HEK293 (cell line): Measurements from ENCODE around the gene POLN.

Source experiments
- CTCF ChIA-PET: fragments of 350-600 bp; formaldehyde crosslinking; extraction: SDS; loops from one replicate; lab custom pipeline; 2021; ENCODE audit warnings: antibody characterized with exemption; lab: Yijun Ruan, JAX
- POLR2A ChIA-PET: fragments of 300-600 bp; formaldehyde crosslinking; extraction: SDS; loops from one replicate; lab custom pipeline; 2020; ENCODE audit warnings: antibody characterized with exemption, inconsistent platforms; lab: Yijun Ruan, JAX
- H3K27ac ChIP-seq: fragments of 200-500 bp; sonication (Bioruptor generic); 2 replicates; pipeline ENCODE4 v1.5.1; 2014; ENCODE audit warnings: low read depth, low read length, control low read depth, inconsistent platforms; ENCODE audit errors: extremely low read depth
- H3K36me3 ChIP-seq, 2 experiments: fragments of 200-500 bp in 1 of 2; sonication (Bioruptor generic) in 1 of 2; 1 replicate in 1 of 2; 2 replicates in 1 of 2; pipeline ENCODE4 v1.5.1; 2014 to 2017; ENCODE audit warnings: inconsistent platforms in 2 of 2, low read length in 2 of 2; ENCODE audit not compliant: control insufficient read depth in 2 of 2, insufficient read depth in 1 of 2
- H3K4me1 ChIP-seq: fragments of 200-500 bp; sonication (Bioruptor generic); 2 replicates; pipeline ENCODE4 v1.5.1; 2014; ENCODE audit warnings: mild to moderate bottlenecking, low read length, inconsistent platforms; ENCODE audit not compliant: control insufficient read depth, insufficient read depth
- H3K4me3 ChIP-seq: 2 replicates; pipeline ENCODE4 v1.5.1; 2011; ENCODE audit warnings: low read depth, mild to moderate bottlenecking, control low read depth, low read length, moderate library complexity
- H3K9me3 ChIP-seq: fragments of 200-500 bp; sonication (Bioruptor generic); 2 replicates; pipeline ENCODE4 v1.5.1; 2014; ENCODE audit warnings: low read depth, low read length, inconsistent platforms; ENCODE audit not compliant: control insufficient read depth, insufficient read depth
- HOXC10 ChIP-seq: sonication (generic); formaldehyde crosslinking; IDR thresholded peaks from 2 replicates; pipeline ENCODE4 v1.8.1; 2023; ENCODE audit warnings: mild to moderate bottlenecking, missing genetic modification reagents
- SALL2 ChIP-seq: fragments of 450-650 bp; formaldehyde crosslinking; IDR thresholded peaks from 2 replicates; pipeline ENCODE4 v1.5.0; 2017; ENCODE audit warnings: missing biosample characterization, mild to moderate bottlenecking, missing genetic modification characterization, borderline replicate concordance
- SETDB1 ChIP-seq: IDR thresholded peaks from one replicate; pipeline ENCODE4 v1.6.1; 2017; ENCODE audit warnings: mild to moderate bottlenecking, low read length, moderate library complexity, mixed read lengths; ENCODE audit not compliant: insufficient read length
- TRIM28 ChIP-seq: IDR thresholded peaks from 2 replicates; pipeline ENCODE4 v1.6.1; 2011; ENCODE audit warnings: low read length, control low read depth, borderline replicate concordance
- ZBTB7A ChIP-seq: fragments of 450-650 bp; formaldehyde crosslinking; IDR thresholded peaks from 2 replicates; pipeline ENCODE4 v1.5.1; 2016; ENCODE audit warnings: low read depth, missing biosample characterization, missing genetic modification characterization
- ZNF140 ChIP-seq: fragments of 450-650 bp; formaldehyde crosslinking; IDR thresholded peaks from 2 replicates; pipeline ENCODE4 v1.5.1; 2016; ENCODE audit warnings: missing biosample characterization, missing genetic modification characterization
- ZNF157 ChIP-seq: fragments of 450-650 bp; formaldehyde crosslinking; IDR thresholded peaks from 2 replicates; pipeline ENCODE4 v1.5.1; 2016; ENCODE audit warnings: missing biosample characterization, missing genetic modification characterization
- ZNF184 ChIP-seq: fragments of 450-650 bp; IDR thresholded peaks from 2 replicates; pipeline ENCODE4 v1.5.1; 2018; ENCODE audit warnings: missing biosample characterization, mild to moderate bottlenecking, missing genetic modification characterization
- ZNF2 ChIP-seq: fragments of 450-650 bp; formaldehyde crosslinking; IDR thresholded peaks from 2 replicates; pipeline ENCODE4 v1.5.1; 2016; ENCODE audit warnings: missing biosample characterization, missing genetic modification characterization
- ZNF423 ChIP-seq: fragments of 450-650 bp; formaldehyde crosslinking; IDR thresholded peaks from 2 replicates; pipeline ENCODE4 v1.5.1; 2016; ENCODE audit warnings: missing biosample characterization, missing genetic modification characterization
- ZNF473 ChIP-seq: fragments of 450-650 bp; formaldehyde crosslinking; IDR thresholded peaks from 2 replicates; pipeline ENCODE4 v1.5.1; 2017; ENCODE audit warnings: missing biosample characterization, missing genetic modification characterization
- ZNF529 ChIP-seq: fragments of 450-650 bp; formaldehyde crosslinking; IDR thresholded peaks from 2 replicates; pipeline ENCODE4 v1.5.1; 2017; ENCODE audit warnings: missing genetic modification characterization, missing biosample characterization; ENCODE audit not compliant: insufficient replicate concordance
- ZNF549 ChIP-seq: fragments of 450-650 bp; IDR thresholded peaks from 2 replicates; pipeline ENCODE4 v1.5.1; 2018; ENCODE audit warnings: missing biosample characterization, missing genetic modification characterization, mild to moderate bottlenecking, inconsistent platforms, moderate library complexity
- ZNF558 ChIP-seq: fragments of 450-650 bp; formaldehyde crosslinking; IDR thresholded peaks from 2 replicates; pipeline ENCODE4 v1.5.1; 2016; ENCODE audit warnings: missing biosample characterization, missing genetic modification characterization
- ZNF585B ChIP-seq: fragments of 450-650 bp; formaldehyde crosslinking; IDR thresholded peaks from 2 replicates; pipeline ENCODE4 v1.5.1; 2016; ENCODE audit warnings: missing biosample characterization, missing genetic modification characterization
- ZNF600 ChIP-seq: fragments of 450-650 bp; formaldehyde crosslinking; IDR thresholded peaks from 2 replicates; pipeline ENCODE4 v1.5.1; 2016; ENCODE audit warnings: missing biosample characterization, missing genetic modification characterization
- ZNF610 ChIP-seq: fragments of 450-650 bp; formaldehyde crosslinking; IDR thresholded peaks from 2 replicates; pipeline ENCODE4 v1.5.1; 2016; ENCODE audit warnings: missing biosample characterization, missing genetic modification characterization, borderline replicate concordance
- ZNF623 ChIP-seq: fragments of 450-650 bp; formaldehyde crosslinking; IDR thresholded peaks from 2 replicates; pipeline ENCODE4 v1.5.1; 2016; ENCODE audit warnings: missing biosample characterization, missing genetic modification characterization
- ZNF626 ChIP-seq: fragments of 450-650 bp; sonication (Bioruptor Pico); formaldehyde crosslinking; IDR thresholded peaks from 2 replicates; pipeline ENCODE4 v1.5.1; 2018; ENCODE audit warnings: missing biosample characterization, missing genetic modification characterization, inconsistent platforms
- ZNF677 ChIP-seq: fragments of 450-650 bp; IDR thresholded peaks from 2 replicates; pipeline ENCODE4 v1.5.0; 2018; ENCODE audit warnings: missing biosample characterization, mild to moderate bottlenecking, missing genetic modification characterization, moderate library complexity
- ZNF785 ChIP-seq: fragments of 450-650 bp; formaldehyde crosslinking; IDR thresholded peaks from 2 replicates; pipeline ENCODE4 v1.5.1; 2016; ENCODE audit warnings: missing biosample characterization, missing genetic modification characterization
- TF ChIP-seq, protein P1 (sequence below): fragments of 450-650 bp; formaldehyde crosslinking; IDR thresholded peaks from 2 replicates; pipeline ENCODE4 v1.5.1; 2016; ENCODE audit warnings: missing biosample characterization, missing genetic modification characterization, low read depth
- TF ChIP-seq, protein P2 (sequence below): fragments of 450-650 bp; formaldehyde crosslinking; IDR thresholded peaks from 2 replicates; pipeline ENCODE4 v1.5.1; 2016; ENCODE audit warnings: missing biosample characterization, missing genetic modification characterization
- TF ChIP-seq, protein P3 (sequence below): fragments of 450-650 bp; formaldehyde crosslinking; IDR thresholded peaks from 2 replicates; pipeline ENCODE4 v1.5.1; 2016; ENCODE audit warnings: missing biosample characterization, missing genetic modification characterization

POLN gene

DNA sequence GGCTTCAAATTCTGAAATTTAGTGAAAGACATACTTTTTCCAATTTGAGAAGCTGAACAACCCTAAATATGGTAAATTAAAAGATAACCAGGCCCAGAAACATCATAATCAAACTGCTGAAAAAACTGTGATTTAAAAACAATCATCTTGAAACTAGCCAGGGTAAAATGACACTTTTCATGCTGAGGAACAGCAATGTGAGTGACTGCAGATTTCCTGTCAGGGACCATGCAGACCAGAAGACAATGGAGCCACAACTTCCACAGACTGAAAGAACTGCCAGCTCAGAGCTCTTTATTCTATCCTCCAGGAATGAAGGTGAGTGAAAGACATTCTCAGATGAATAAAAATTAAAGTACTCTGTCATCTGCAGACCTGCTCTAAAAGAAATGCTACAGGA is 109.5 kb downstream of the POLN start:
- H3K27ac ChIP-seq: no peak overlapping the region
- no peaks in the 10 kb centered on the region for H3K9me3 ChIP-seq
- CTCF ChIA-PET: interaction anchor here (0.6 kb wide), 1 partner anchor 82 kb away, joined by 3 read pairs; no protein-coding TSS in a partner anchor
- H3K36me3 ChIP-seq: peaks cover 0 to 5% of the 10 kb centered on the region in 2 experiments; a peak in 1 of 3 replicates
- no peaks in the 10 kb centered on the region for H3K4me1 ChIP-seq
- POLR2A ChIA-PET: no interaction called here
- no peak overlapping the region for H3K4me3 ChIP-seq
- TF ChIP-seq ZNF2 (no peak), ZNF549 (tag by site-specific recombination) (peak; percentile 81), HOXC10 (CRISPR knock-in tag) (no peak), ZNF473 (tag by site-specific recombination) (no peak), ZNF157 (tag by site-specific recombination) (no peak), ZNF623 (no peak), ZNF677 (tag by site-specific recombination) (peak; percentile 96), ZNF184 (tag by site-specific recombination) (peak; percentile 94), ZNF626 (tag by site-specific recombination) (peak; percentile 93; the same call in 1 of the 2 replicates), ZNF558 (tag by site-specific recombination) (no peak), ZNF529 (tag by site-specific recombination) (peak; percentile 35), ZNF785 (tag by site-specific recombination) (no peak), SALL2 (tag by site-specific recombination) (no peak), ZNF423 (tag by site-specific recombination) (no peak), ZNF610 (no peak), ZNF600 (tag by site-specific recombination) (no peak), TRIM28 (peak; percentile 96; the same call in 1 of the 2 replicates), SETDB1 (peak; percentile 91), ZNF585B (tag by site-specific recombination) (no peak), ZBTB7A (tag by site-specific recombination) (no peak), ZNF140 (tag by site-specific recombination) (no peak)
- TF ChIP-seq, protein P1, sequence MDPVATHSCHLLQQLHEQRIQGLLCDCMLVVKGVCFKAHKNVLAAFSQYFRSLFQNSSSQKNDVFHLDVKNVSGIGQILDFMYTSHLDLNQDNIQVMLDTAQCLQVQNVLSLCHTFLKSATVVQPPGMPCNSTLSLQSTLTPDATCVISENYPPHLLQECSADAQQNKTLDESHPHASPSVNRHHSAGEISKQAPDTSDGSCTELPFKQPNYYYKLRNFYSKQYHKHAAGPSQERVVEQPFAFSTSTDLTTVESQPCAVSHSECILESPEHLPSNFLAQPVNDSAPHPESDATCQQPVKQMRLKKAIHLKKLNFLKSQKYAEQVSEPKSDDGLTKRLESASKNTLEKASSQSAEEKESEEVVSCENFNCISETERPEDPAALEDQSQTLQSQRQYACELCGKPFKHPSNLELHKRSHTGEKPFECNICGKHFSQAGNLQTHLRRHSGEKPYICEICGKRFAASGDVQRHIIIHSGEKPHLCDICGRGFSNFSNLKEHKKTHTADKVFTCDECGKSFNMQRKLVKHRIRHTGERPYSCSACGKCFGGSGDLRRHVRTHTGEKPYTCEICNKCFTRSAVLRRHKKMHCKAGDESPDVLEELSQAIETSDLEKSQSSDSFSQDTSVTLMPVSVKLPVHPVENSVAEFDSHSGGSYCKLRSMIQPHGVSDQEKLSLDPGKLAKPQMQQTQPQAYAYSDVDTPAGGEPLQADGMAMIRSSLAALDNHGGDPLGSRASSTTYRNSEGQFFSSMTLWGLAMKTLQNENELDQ: no peak
- TF ChIP-seq, protein P2, sequence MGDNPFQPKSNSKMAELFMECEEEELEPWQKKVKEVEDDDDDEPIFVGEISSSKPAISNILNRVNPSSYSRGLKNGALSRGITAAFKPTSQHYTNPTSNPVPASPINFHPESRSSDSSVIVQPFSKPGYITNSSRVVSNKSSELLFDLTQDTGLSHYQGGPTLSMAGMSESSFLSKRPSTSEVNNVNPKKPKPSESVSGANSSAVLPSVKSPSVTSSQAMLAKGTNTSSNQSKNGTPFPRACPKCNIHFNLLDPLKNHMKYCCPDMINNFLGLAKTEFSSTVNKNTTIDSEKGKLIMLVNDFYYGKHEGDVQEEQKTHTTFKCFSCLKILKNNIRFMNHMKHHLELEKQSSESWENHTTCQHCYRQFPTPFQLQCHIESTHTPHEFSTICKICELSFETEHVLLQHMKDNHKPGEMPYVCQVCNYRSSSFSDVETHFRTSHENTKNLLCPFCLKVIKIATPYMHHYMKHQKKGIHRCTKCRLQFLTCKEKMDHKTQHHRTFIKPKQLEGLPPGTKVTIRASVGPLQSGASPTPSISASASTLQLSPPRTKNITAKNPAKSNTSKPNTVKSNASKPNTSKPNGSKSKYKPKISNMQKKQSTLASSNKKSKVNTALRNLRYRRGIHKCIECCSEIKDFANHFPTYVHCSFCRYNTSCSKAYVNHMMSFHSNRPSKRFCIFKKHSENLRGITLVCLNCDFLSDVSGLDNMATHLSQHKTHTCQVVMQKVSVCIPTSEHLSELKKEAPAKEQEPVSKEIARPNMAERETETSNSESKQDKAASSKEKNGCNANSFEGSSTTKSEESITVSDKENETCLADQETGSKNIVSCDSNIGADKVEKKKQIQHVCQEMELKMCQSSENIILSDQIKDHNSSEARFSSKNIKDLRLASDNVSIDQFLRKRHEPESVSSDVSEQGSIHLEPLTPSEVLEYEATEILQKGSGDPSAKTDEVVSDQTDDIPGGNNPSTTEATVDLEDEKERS: 0 out of 2 replicates have a peak, but pooled peaks have one; percentile 27
- TF ChIP-seq, protein P3, sequence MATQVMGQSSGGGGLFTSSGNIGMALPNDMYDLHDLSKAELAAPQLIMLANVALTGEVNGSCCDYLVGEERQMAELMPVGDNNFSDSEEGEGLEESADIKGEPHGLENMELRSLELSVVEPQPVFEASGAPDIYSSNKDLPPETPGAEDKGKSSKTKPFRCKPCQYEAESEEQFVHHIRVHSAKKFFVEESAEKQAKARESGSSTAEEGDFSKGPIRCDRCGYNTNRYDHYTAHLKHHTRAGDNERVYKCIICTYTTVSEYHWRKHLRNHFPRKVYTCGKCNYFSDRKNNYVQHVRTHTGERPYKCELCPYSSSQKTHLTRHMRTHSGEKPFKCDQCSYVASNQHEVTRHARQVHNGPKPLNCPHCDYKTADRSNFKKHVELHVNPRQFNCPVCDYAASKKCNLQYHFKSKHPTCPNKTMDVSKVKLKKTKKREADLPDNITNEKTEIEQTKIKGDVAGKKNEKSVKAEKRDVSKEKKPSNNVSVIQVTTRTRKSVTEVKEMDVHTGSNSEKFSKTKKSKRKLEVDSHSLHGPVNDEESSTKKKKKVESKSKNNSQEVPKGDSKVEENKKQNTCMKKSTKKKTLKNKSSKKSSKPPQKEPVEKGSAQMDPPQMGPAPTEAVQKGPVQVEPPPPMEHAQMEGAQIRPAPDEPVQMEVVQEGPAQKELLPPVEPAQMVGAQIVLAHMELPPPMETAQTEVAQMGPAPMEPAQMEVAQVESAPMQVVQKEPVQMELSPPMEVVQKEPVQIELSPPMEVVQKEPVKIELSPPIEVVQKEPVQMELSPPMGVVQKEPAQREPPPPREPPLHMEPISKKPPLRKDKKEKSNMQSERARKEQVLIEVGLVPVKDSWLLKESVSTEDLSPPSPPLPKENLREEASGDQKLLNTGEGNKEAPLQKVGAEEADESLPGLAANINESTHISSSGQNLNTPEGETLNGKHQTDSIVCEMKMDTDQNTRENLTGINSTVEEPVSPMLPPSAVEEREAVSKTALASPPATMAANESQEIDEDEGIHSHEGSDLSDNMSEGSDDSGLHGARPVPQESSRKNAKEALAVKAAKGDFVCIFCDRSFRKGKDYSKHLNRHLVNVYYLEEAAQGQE: no peak
